NCI-H526 treated with DMSO at 0.1 percent for 48 hours (cell line): Measurements from ENCODE around the gene COL27A1.

ENCODE experiments used
- DNase-seq: peaks from one replicate; lab custom pipeline; 2025; lab: John Stamatoyannopoulos, UW

The COL27A1 gene

DNA sequence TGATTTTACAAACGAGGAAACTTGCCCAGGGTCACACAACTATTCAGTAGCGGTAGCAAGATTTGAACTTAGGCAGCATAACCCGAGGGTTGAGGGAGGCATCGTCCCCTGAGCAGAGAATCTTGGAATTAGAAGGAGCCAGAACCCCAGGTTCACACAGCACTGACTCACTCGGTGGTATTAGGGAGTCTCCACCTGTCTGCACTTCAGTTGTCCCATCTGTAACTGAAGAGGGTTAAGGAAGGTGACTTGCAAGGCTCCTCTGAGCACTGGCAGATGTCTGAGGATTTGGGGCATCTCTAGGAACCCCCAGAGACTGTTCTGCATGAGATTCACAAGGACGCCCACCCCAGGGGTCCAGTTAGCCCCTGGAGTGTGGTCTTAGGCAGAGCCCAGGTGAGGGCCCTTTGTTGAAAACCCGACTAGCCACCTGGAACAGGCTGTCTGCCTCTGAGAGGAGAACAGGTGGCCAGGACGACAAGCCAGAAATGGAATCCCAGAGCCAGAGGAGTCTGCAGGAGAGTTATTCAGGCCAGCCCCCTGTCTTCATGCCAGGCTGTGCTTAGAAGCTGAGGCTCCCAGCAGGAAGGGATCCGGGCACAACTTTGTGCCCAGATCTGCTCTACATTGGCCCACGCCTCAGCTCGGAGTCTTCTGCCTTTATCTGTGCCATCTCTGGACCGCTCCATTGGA, 117.5 kb downstream of the COL27A1 start:
- DNase-seq: no peak

DNA sequence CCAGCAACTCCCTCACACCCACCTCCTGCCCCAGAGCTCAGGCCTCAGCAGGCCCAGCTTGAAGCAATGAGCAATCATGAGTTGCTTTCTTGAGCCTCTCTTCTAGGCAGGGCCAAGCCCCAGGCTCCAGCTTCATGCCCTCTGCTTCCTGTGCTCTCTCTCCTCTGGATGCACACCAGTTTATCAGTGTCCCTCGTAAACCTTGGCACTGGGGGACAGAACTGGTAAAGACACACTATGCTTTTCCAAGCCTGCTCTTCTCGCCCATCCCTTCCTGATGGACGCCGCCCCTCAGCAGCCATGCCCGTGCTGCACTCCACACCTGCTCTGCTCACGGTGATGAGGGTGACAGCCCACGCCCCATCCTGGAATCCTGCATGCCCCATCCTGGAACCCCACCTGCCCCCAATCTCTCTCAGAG, 118.1 kb downstream of the COL27A1 start:
- no peak for DNase-seq

DNA sequence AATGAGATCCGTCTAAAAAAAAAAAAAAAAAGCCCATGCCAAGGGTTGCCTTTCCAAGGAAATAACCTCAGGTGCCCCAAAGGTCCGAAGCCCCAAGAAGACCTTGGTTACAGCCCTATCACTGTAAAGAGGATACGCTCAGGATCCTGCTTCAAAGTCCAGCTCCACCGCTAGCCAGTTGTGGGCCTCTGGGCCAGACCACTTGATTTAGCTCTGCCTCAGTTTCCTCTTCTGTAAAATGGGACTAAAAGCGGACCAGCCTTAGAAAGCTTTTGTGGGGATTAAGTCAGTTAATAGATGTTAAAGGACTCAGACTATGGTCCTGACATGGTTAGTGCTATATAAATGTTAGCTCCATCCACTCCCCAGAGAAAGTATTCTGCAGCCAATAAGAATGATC, 118.9 kb downstream of the COL27A1 start:
- DNase-seq: no peak

DNA sequence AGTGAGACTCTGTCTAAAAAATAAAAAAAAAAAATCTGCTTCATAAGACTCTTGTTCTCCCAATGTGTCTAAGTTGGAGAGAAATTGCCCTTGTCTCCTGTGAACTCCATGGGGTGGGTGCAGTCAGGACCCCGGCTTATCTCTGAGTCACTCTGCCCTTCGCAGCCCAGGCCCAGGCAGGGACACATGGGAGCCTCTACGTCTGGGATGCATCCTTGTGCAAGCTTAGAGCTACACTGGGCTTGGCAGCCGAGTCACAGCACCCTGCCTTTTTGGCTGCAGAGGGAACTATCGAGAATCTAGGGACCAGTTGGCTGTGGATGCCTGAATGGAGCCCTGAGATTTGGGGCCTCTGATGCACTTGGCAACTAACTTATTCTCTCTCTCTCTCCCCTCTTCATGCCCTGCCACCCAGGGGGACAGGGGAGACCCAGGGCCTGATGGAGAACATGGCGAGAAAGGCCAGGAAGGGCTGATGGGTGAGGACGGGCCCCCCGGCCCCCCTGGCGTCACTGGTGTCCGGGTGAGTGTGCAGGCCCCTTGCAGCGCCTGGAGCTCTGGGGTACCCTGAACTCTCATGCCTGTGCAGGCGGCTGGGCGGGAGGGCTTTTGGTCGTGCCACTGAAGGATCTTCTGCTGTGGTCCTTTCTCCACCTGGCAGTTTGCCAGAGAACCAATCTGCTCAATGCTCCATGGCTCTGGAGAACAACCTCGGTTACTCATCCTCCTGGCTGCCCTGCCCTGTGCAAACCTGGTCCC, 120.1 kb downstream of the COL27A1 start:
- no peak for DNase-seq

DNA sequence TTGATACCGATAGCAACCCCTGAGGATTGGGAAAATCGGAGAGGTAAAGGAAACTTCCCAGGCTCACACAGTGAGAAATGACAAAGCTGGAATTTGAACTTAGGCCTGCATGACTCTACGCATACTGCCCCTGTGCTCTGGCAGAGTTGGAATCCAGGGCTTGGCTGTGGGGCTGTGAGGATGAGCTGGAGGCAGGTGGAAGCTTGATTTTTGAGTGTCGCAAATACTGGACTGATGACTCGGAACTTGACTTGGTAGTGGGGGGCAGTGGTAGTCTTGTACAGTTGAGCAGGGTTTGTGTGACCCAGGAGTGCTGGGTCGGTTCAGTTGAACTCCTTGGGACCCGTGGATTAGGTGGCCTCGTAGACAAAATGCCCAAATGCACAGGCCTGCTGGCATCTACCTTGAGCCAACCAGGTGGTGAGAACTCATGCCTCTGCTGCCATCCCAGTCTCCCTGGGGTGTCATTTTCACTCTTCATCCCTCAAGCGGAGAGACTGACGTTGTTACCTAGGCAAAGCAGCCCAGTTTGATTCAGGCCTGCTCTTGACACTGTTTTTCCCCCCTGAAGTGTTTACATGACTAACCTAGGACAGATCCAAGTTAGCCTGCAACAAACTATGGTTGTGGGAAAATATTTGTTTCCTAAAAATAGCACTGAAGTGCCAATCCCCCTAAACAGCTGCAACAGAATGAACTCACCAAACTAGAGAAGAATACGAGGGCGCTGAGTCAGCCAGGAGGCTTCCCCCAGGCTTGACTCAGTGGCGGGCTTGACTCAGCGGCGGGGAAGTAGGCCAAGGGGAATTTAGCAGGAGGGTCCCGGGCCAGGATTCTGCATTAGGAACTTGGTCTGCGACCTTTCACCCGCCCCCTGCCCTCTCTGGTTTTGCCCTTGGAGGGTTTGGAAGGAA, 121.8 kb downstream of the COL27A1 start:
- no peak for DNase-seq

DNA sequence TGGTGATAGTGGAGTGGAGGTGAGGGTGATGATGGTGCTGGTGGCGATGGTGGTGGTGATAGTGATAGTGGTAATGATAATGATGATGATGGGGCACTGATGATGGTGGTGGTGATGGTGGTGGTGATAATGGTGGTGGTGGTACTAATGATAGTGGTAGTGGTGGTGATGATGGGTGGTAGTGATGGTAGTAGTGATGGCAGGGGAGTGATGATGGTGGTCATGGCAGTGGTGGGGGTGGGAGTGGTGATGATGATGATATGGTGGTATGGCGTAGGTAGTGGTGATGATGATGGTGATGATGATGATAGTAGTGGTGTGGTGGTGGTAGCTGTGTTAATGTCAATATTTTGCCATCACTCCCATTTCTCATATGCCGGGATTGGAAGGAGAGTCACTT, 123.0 kb downstream of the COL27A1 start:
- no peak for DNase-seq

DNA sequence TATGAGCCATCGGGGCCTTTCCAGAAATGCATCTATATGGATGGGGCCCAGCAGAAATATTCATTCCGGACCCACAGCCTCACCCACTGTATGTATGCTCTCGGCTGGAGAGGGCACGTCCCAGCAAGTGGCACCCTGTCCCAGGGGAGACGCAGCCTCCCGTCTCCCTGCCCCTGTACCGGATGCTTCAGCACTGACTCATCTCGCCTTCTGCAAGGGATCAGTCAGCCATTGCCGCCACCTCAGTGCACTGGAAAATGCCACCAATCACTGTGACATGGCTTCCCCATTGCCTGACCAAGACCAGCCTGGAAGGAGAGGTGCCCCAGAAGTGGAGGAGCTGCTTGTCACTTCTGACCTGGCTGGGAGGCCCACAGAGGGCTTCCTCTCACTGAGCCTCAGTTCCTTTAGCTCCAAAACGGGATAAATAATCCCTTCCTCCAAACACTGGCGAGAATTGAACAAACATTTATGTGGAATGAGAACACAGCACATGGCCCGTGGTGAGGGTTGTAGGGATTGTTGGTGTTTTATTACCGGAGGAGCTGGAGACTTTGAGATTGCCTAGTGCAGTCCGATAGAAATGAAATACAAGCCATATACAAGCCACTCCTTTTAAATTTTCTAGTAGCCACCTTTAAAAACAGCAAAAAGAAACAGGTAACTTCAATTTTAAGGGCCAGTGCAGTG, 123.7 kb downstream of the COL27A1 start:
- no peak for DNase-seq

DNA sequence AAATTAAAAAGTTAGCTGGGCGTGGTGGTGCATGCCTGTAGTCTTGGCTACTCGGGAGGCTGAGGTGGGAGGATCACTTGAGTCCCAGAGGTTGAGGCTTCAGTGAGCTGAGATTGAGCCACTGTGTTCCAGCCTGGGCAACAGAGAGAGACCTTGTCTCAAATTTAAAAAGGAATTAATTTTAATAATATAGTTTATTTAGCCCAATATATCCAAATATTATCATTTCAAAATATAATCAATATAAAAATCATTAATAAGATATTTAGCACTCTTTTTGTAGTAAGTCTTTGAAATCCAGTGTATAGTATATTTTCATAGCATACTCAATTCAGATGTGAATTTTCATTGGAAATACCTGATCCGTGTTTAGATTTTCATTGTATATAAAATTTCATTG, 124.4 kb downstream of the COL27A1 start:
- DNase-seq: no peak

DNA sequence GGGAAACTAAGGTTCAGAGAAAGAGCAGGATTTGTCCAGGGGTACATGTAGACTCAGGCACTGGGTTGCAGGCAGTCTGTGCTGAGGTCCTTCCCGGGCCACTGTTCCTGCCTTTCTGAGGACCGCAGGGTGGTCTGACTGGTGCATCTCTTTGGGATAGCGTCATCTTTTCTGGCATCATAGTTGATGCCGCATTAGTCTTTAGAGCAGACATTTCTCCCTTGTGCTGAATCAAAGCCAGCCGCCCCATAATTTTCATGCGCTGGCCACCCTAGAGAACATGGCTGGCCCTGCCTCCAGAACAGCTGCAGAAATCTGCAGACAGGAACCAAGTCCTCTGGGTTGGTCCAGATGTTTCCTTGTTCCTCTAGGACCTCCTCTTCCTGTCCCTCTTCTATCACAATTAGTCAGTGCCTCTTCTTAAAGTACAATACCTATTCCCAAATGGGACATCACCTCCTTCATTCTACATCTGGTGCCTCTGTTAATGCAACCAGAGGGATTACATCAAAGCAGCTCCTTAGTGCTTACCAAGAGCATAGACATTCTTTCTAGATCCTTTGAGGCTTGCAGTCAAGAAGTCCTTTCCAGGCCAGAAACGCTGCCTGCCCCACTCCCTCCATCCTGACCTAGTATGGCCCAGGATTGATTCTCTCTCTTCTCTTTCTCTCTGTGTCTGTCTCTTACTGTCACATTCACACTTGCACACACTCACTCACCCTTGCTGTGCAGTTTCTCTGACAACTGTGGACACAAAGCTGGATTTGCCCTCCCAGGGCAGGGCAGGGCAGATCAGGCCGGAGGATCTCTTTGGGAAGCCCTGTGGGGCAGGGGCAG, 125.5 kb downstream of the COL27A1 start:
- no peak for DNase-seq

DNA sequence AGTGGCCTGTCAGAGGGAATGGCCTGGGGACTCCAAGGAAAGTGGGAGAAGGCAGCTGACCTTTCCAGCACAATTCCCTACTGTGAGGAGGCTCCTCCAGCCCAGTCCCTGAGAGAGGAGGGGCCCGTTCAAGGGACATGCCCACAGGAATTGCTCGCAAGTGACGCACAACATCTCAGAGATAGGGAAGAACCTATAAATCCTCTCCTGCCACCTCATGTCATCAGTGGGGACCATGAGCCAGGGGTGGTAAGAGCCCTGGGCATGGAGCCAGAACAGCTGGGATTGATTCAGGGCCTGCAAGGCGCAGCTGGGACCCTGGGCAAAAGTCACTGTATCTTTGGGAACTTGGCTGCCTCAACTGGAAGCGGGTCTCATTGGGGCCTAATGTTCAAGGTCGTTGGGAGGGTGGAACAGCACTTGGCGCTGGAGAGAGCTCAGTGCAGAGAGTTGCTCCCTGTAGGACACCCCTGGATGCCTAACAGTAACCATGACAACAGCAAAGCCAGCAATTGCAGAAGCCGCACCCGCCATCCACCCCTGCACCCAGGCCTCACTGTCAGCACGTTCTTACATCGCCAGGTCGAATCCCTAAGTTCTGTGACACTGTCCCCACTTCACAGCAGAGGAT, 126.3 kb downstream of the COL27A1 start:
- DNase-seq: no peak

DNA sequence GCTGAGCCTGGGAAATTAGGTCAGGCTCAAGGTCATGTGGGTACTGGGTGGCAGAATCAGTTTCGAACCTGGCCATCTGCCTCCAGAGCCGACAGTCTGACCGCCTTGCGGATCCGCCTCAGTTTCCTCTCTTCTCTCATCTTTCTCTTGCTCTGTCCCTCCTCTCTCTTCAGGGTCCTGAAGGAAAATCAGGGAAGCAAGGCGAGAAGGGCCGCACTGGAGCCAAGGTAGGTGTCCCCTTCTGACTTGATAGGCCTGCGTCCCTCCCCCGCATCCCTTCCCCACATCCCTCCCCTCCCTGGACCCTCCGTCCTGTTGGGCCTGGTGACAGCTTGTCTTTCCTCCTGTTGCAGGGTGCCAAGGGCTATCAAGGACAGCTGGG, 126.8 kb downstream of the COL27A1 start:
- no peak for DNase-seq

DNA sequence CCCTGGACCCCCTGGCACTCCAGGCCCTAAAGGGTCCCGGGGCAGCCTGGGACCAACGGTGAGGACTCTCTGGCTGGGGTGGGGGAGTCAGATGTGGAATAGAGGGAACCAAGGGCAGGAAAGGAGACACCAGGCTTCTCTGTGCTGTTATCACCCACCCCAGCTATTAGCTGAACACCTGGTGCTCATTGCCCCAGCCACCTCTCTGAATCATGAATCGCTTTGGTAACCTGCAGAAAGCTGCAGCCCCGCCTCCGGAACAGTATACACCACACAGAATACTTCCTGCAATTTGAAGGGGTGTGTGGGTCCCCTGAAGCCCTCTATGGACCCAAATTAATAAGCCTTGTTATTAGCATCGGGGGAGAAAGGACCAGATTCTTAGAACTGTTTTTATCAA, 127.2 kb downstream of the COL27A1 start:
- no peak for DNase-seq

DNA sequence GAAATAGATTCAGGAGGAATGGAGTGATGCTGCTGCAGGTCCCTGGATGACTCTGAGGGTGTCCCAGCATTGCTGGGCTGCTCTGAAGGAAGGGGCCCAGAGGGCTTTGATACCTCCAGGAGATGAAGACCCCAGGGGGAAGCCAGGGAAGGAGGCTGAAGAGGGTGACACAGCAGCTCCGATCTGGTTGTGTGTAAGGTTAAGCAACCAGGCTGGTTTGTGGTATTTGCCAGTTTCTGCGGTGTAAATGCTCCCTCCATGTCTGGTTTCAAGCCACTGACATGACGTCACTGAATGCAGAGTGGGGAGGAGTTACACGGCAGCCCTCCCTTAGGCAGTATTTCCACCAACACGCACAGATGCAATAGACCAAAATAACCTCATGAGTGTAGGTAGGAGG, 127.6 kb downstream of the COL27A1 start:
- no peak for DNase-seq

DNA sequence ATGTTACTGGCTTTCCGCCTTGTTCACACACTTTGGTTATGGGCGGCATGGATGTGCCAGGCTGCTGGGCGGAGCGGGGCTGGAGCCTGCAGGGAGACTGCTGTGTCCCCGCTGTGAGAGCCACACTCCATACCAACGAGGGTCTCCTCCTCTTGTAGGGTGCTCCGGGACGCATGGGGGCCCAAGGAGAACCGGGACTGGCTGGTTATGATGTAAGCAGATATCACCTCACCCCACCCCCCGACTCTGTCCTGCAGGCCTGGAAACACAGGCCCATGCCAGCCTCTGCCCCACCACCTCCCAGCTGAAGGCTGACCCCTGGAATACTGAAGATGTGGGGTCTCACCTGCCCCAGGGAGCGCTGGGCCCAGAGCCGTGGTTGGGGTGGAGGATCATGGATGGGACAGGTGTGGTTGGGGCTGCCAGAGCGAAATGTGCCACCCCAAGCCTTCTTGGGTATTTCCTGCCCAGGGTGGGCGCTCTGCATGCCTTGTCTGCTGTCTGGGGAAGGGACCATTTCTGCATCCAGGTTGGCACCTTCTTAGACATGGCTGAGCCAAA, 128.3 kb downstream of the COL27A1 start:
- DNase-seq: no peak

DNA sequence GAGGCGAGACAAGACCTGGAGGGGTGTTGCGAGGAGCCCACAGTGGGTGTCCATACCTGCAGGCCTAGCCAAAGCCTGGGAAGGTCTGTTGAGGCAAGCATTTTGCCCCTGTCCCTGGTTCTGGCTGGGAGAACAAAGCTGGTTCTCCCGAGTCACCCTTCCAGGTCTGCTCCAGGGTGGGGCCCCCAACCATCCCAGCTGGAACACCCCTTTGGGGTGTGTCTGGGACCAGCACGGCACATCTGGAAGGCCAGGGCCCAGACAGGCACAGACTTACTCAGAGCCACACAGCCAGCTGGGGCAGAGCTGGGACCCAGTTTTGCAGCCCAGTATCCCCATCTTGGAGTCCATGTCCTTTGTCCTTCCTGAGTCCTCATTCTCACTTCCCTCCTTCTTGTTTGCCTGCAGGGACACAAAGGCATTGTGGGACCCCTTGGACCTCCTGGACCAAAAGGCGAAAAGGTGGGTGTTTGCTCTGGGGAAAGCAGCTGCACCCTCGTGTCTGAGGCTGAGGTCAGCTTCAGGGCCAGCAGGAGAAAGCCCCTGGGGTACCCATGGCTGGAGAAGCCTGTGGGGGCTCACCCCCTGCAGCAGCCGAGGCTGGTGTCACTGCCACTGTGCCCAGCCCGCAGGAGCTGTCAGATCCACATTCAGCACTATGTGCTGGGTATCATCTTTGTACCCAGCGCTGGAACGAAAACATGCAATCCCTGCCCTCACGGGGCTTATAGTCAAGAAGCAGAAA, 129.2 kb downstream of the COL27A1 start:
- DNase-seq: no peak

DNA sequence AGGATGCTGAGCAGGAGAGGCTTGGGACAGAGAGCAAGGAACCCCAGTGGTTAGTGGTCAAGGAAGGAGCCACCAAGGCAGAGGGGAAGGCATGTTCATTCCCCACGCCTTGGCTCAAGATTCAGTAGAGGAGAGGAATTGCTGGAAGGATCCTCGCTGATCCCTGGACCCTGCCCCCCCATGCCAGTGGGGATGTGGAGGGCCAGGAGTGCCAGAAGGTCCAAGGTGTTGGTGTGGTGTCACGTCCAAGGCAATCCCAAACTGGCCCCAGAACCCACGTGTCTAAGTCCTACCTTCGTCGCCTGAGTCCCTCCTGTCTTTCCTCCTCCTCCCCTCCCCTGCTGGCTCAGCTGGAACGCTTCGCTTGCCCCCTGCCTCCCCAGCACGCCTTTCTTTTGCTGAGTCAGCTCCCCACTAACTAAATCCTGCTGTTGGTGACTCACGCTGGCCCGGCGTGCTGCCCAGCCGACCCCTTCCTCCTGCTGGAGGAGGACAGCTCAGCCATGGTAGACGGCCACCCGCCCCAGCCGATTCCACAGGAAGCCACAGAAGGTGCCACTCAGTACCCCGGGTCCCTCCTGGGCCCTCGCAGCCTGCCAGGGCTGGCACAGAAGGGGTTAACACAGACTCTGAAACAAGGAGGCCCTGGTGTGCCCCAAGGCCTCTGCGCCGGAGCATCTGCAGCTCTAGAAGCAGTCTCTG, 130.0 kb downstream of the COL27A1 start:
- no peak for DNase-seq

DNA sequence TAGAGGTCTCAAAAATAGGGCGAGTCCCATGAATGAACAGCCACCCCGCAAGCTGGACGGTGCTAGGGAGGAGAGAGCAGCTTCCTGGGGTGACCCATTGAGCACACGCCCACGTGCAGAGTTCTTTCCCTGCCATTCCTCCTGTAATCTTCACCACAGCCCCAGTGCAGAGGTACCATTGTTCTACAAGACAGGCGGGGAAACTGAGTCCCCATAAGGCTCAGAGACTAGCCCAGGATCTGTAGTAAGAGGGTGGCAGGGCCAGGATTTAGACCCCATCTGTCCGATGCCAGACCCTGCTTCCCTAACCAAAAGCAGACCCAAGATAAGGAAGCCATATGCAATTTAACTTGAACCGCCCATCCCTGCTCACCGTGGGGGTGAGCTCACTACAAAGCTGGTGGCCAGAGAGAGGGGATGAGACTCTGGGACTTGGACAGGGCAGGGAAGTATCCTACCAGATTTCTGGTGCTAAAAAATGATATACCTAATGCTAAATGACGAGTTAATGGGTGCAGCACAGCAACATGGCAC, 130.9 kb downstream of the COL27A1 start:
- DNase-seq: no peak

DNA sequence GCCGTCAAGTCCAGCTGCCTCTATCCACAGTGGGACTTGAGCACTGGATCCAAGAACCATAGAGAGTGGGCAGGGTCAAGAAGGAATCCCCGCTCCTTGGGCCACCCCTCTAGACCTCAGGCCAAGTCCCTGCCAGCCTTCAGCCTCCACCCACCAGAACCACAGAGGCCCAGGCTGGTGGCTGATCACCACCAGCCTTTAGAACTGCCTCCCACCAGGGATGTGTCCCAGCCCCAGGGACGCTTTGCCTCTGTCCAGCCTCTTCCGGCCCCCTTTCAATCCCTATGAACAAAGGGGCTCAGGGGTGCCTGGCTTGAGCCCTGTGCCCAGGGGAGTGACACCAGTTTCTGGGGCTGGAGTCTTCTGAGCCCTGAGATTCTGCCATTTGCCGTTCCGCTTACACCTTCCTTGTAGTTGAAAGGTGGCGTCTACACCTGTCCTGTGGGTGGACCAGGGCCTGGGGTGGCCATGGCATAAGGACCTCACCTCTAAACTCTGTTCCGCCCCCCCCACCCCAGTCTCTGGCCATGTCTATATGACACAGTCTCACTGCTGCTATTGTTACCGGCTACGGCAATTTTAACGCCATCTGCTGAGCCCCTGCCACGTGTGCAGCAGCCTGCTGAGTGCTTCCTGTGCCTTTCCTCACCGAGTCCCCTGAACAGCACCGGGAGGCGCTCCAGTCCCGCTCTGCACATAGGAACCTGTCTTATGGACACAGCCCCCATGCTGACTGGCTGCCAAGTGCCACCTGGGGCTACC, 131.8 kb downstream of the COL27A1 start:
- no peak for DNase-seq
